CD4-positive, alpha-beta T cell (primary cell): ENCODE data around the gene CTIF. TPM values are rescaled to one million over a fixed set of nuclear protein-coding genes. Genes with fewer than 3 reads are reported as not detected.

Source experiments
- ATAC-seq: fragments of 200-7000 bp; cut with Tn5 transposase; one replicate; pipeline ENCODE4 v1.10.0; 2022; ENCODE audit warnings: mild to moderate bottlenecking; ENCODE audit not compliant: poor library complexity
- CTCF ChIA-PET: fragments of 350-600 bp; sonication (Branson Sonifier 250); formaldehyde crosslinking; loops from one replicate; lab custom pipeline; 2021; ENCODE audit warnings: antibody characterized with exemption, inconsistent platforms; lab: Charles Lee
- POLR2A ChIA-PET: fragments of 350-600 bp; sonication (Branson Sonifier 250); formaldehyde crosslinking; loops from one replicate; lab custom pipeline; 2021; ENCODE audit warnings: antibody characterized with exemption, inconsistent platforms; lab: Charles Lee
- DNase-seq, 14 experiments: peaks; one replicate each; pipeline ENCODE4 v3.0.0-alpha.2; 2013 to 2020; ENCODE audit warnings: mixed read lengths in 2 of 14
- H3K27ac ChIP-seq, 2 donors: one replicate each; pipeline versions ENCODE4 v1.5.1 to v1.7.0; 2013; ENCODE audit warnings: low read length in 2 of 2, low read depth in 1 of 2, mild to moderate bottlenecking in 1 of 2
- H3K27me3 ChIP-seq, 2 experiments: 1 replicate in 1 of 2; 2 replicates in 1 of 2; pipeline versions ENCODE4 v1.6.1 to v1.7.0; 2013; ENCODE audit warnings: low read length in 2 of 2, control low read depth in 1 of 2, mild to moderate bottlenecking in 1 of 2, moderate library complexity in 1 of 2; ENCODE audit not compliant: insufficient read depth in 2 of 2, control insufficient read depth in 1 of 2
- H3K36me3 ChIP-seq: one replicate; pipeline ENCODE4 v1.6.1; 2013; ENCODE audit warnings: low read length, control low read depth; ENCODE audit not compliant: insufficient read depth
- H3K4me1 ChIP-seq: one replicate; pipeline ENCODE4 v1.6.1; 2013; ENCODE audit warnings: low read length, control low read depth; ENCODE audit not compliant: insufficient read depth
- H3K4me3 ChIP-seq: one replicate; pipeline ENCODE4 v1.5.1; 2013; ENCODE audit warnings: mild to moderate bottlenecking, low read length, moderate library complexity
- H3K9me3 ChIP-seq, 2 experiments: 1 replicate in 1 of 2; 2 replicates in 1 of 2; pipeline versions ENCODE4 v1.6.1 to v1.7.0; 2013; ENCODE audit warnings: low read length in 2 of 2, mild to moderate bottlenecking in 2 of 2, control low read depth in 1 of 2, moderate library complexity in 1 of 2; ENCODE audit not compliant: control insufficient read depth in 1 of 2, insufficient read depth in 1 of 2
- H3K27ac Mint-ChIP-seq: one replicate; pipeline ENCODE4 v1.8.0; 2020; ENCODE audit warnings: mixed read lengths
- H3K27me3 Mint-ChIP-seq: one replicate; pipeline ENCODE4 v1.8.0; 2021; ENCODE audit warnings: mixed read lengths
- H3K36me3 Mint-ChIP-seq: one replicate; pipeline ENCODE4 v1.8.0; 2021; ENCODE audit warnings: low read depth, mixed read lengths
- H3K4me1 Mint-ChIP-seq: one replicate; pipeline ENCODE4 v1.8.0; 2021; ENCODE audit warnings: low read depth, mixed read lengths
- H3K4me3 Mint-ChIP-seq: one replicate; pipeline ENCODE4 v1.8.0; 2020; ENCODE audit warnings: mild to moderate bottlenecking, mixed read lengths
- H3K9me3 Mint-ChIP-seq: one replicate; pipeline ENCODE4 v1.8.0; 2020; ENCODE audit warnings: mixed read lengths
- intact Hi-C, 2 experiments: fragments of 100-400 bp; cut with DNase I in 1 of 2; cut with micrococcal nuclease in 1 of 2; formaldehyde crosslinking; loops; one replicate each; pipeline versions ENCODE4 v1.15.1 to v1.9.0; 2023 to 2025; cut with DNase I, micrococcal nuclease
- total RNA-seq, 174 experiments: library from RNA in 2 of 174; stranded (reverse) in 2 of 174; gene quantifications; one replicate each; pipeline ENCODE4 v1.2.3 and lab custom pipeline; 2021 to 2026
- TF ChIP-seq, protein P1 (sequence below): fragments of 200-600 bp; IDR thresholded peaks from one replicate; pipeline ENCODE4 v1.8.0; 2022; ENCODE audit warnings: antibody characterized with exemption, mild to moderate bottlenecking

CTIF gene
- total RNA-seq, 2 experiments from 2014 or later = 1.1 to 2.9 TPM

DNA sequence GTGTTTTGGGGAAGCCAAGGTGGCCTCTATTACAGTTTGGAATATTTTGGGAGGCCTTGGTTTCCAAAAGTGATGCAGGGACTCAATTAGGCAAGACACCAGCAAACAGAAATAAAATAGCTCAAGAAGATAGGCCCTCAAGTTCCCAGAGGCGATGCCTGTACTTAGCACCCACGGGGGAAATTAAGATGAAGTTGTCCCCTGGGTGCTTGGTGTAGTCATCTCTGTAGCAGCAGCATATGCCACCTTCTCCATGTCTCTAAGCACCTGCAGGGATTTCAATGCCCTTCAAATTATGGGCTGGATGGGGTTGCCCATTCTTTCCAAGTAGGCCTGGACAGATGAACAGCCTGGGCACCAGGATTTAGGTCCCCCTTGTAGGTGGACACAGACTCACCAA lies 185.0 kb downstream of the CTIF start:
- TF ChIP-seq, protein P1, sequence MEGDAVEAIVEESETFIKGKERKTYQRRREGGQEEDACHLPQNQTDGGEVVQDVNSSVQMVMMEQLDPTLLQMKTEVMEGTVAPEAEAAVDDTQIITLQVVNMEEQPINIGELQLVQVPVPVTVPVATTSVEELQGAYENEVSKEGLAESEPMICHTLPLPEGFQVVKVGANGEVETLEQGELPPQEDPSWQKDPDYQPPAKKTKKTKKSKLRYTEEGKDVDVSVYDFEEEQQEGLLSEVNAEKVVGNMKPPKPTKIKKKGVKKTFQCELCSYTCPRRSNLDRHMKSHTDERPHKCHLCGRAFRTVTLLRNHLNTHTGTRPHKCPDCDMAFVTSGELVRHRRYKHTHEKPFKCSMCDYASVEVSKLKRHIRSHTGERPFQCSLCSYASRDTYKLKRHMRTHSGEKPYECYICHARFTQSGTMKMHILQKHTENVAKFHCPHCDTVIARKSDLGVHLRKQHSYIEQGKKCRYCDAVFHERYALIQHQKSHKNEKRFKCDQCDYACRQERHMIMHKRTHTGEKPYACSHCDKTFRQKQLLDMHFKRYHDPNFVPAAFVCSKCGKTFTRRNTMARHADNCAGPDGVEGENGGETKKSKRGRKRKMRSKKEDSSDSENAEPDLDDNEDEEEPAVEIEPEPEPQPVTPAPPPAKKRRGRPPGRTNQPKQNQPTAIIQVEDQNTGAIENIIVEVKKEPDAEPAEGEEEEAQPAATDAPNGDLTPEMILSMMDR = no peak
- Histone ChIP-seq H3K36me3 (no peaks in the 10 kb centered on the region), H3K4me1 (no peaks in the 10 kb centered on the region), H3K27me3 (no peaks in the 10 kb centered on the region), H3K27ac (no peak overlapping the region), H3K4me3 (no peak overlapping the region), H3K9me3 (peaks cover 0 to 3% of the 10 kb centered on the region in 2 experiments)
- H3K36me3 Mint-ChIP-seq = no peaks in the 10 kb centered on the region
- H3K9me3 Mint-ChIP-seq = no peaks in the 10 kb centered on the region
- no peaks in the 10 kb centered on the region for H3K4me1 Mint-ChIP-seq
- DNase-seq = no peak
- no peak overlapping the region for H3K27ac Mint-ChIP-seq
- intact Hi-C loops = no loop called here
- no peaks in the 10 kb centered on the region for H3K27me3 Mint-ChIP-seq
- ATAC-seq = no peak
- ChIA-PET POLR2A (no interaction called here), CTCF (no interaction called here)
- H3K4me3 Mint-ChIP-seq = no peak overlapping the region

GRCh38 chr18:48724442-48724841 lies 185.6 kb downstream of the CTIF start:
- no peaks in the 10 kb centered on the region for H3K9me3 Mint-ChIP-seq
- POLR2A ChIA-PET = no interaction called here
- H3K27me3 Mint-ChIP-seq = no peaks in the 10 kb centered on the region
- H3K4me1 ChIP-seq = no peaks in the 10 kb centered on the region
- no peaks in the 10 kb centered on the region for H3K27me3 ChIP-seq
- no peak overlapping the region for H3K27ac ChIP-seq
- no peaks in the 10 kb centered on the region for H3K36me3 ChIP-seq
- H3K4me3 Mint-ChIP-seq = no peak overlapping the region
- H3K4me3 ChIP-seq = no peak overlapping the region
- ATAC-seq (no peak), DNase-seq (no peak)
- no peaks in the 10 kb centered on the region for H3K4me1 Mint-ChIP-seq
- H3K27ac Mint-ChIP-seq = no peak overlapping the region
- peaks cover 0 to 3% of the 10 kb centered on the region in 2 experiments for H3K9me3 ChIP-seq
- intact Hi-C loops = no loop called here
- TF ChIP-seq, protein P1 = no peak
- H3K36me3 Mint-ChIP-seq = no peaks in the 10 kb centered on the region
- CTCF ChIA-PET = no interaction called here

GRCh38 chr18:48724939-48725338 lies 186.1 kb downstream of the CTIF start:
- Histone ChIP-seq H3K4me1 (no peaks in the 10 kb centered on the region), H3K4me3 (no peak overlapping the region), H3K36me3 (no peaks in the 10 kb centered on the region), H3K27me3 (no peaks in the 10 kb centered on the region), H3K27ac (no peak overlapping the region), H3K9me3 (peaks cover 0 to 3% of the 10 kb centered on the region in 2 experiments)
- TF ChIP-seq, protein P1 = no peak
- Mint-ChIP-seq H3K36me3 (no peaks in the 10 kb centered on the region), H3K4me1 (no peaks in the 10 kb centered on the region), H3K4me3 (no peak overlapping the region), H3K27ac (no peak overlapping the region), H3K9me3 (no peaks in the 10 kb centered on the region), H3K27me3 (no peaks in the 10 kb centered on the region)
- no peak for ATAC-seq
- intact Hi-C loops = no loop called here
- CTCF ChIA-PET = no interaction called here
- POLR2A ChIA-PET = no interaction called here
- DNase-seq = no peak
